ENCODE results near the gene SNTA1.

DNA sequence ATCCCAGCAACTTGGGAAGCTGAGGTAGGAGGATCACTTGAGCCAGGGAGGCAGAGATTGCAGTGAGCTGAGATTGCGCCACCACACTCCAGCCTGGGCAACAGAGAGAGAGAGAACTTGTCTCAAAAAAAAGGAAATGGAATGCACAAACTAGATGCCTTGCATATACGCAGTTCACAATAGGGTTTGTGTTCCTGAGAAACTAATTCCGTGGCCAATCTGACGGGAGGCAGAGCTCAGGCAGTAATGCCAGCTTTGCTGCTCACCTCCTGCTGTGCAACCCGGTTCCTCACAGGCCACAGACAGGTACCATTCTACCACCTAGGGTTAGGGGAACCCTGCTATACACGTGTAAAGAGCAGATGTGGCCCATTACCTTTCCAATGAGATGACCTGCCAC, 43.6 kb downstream of the SNTA1 start:
- TF ChIP-seq EZH2phosphoT487 (IDR thresholded peaks at IDR 0.05; ENCODE audit: low read depth, severe bottlenecking, unreplicated experiment) (no peak), CTCF (IDR thresholded peaks at IDR 0.05; ENCODE audit: poor library complexity) (no peak), EZH2 (IDR thresholded peaks at IDR 0.05; ENCODE audit: borderline replicate concordance) (no peak)
